ENCODE measurements around the gene B3GALT5. TPM values are rescaled to one million over a fixed set of nuclear protein-coding genes. Genes with fewer than 3 reads are reported as not detected.
"Not testable (repeated sequence)": the region's sequence is repeated elsewhere in the genome, so short reads cannot be mapped to it uniquely, and the experiment has no call there.

B3GALT5 gene
- total RNA-seq, 1 experiment from 2014 or later = not detected

DNA sequence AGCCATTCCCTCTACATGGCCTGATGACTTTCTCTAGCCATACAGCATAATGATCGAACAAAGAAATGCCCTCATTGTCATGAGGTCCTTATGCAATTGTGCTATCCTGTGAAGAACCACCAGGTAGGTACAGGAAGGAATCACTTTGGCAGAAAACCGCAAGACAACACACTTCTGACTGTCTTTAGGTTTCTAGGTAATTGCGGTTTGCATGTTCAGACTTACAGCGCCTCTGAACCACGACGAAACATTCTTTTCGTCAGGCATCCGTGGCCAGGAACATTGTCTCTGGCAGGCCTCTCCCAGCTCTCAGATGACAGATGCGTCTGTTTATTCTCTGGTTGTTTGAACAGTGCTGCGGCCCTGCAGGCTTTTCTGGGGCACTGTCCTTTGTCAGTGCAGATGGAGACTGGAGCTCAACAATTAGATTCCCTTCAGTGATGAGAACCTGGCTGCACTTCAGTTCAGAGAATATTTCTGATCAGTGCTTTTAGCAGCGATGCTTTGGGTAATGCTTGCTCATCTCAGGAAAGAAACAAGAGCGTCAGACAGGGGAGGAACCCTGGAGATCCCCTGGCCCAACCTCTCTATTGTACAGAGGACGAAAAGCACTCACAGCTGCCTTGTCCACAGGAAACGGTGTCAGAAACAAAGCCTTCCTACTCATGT is 63.4 kb downstream of the B3GALT5 start:
- in situ Hi-C loops (cut with HindIII; ENCODE audit: low sequenced_read_pairs) = no loop called here
- peak; percentile 6 for DNase-seq (ENCODE audit: low spot score)

- no peak for DNase-seq (ENCODE audit: low spot score)
- in situ Hi-C loops (cut with HindIII; ENCODE audit: low sequenced_read_pairs) = no loop called here
Measured at GRCh38 chr21:39680216-39680615, 67.5 kb downstream of the B3GALT5 start.

DNA sequence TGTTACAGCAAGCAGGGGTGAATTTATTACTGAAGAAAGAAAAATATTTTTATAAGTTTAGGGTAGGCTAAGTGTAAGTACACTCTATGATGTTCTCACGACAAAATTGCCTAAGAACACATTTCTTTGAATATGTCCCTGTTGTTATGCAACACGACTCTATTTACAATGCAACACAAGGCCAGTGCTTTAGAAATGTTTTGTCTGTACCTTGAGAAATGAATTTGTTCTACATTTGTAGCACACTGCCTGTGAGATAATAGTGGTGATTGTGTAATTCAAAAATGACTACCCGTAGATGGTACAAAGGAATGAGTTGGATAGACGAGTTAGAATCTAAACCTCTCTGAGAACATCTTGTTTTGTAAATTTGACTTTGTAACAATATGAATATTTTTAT is 68.5 kb downstream of the B3GALT5 start:
- DNase-seq (ENCODE audit: low spot score) = no peak
- in situ Hi-C loops (cut with HindIII; ENCODE audit: low sequenced_read_pairs) = no loop called here

GRCh38 chr21:39681845-39682244 is 69.1 kb downstream of the B3GALT5 start:
- DNase-seq (ENCODE audit: low spot score) = no peak
- in situ Hi-C loops (cut with HindIII; ENCODE audit: low sequenced_read_pairs) = no loop called here

DNA sequence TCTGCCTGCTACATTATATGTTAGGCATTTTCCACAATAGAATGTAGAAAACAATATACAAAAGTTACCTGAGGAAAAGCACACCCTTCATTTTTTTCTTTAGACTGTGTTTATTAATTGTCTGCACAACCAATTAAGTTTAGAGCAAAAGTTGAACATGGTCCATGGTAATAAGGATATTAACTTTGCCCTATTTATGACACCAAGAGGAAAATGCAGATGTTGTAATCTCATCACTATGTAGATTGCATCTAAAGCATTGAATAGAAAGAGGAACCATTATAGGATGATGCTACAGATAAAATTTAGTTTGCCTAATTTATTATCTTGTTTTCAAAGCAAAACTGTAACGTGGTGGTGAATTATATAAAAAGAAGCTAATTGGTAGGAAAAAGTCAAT is 72.5 kb downstream of the B3GALT5 start:
- no peak for DNase-seq (ENCODE audit: low spot score)
- in situ Hi-C loops (cut with HindIII; ENCODE audit: low sequenced_read_pairs) = no loop called here

GRCh38 chr21:39685991-39686390 is 73.3 kb downstream of the B3GALT5 start:
- in situ Hi-C loops (cut with HindIII; ENCODE audit: low sequenced_read_pairs) = no loop called here
- DNase-seq (ENCODE audit: low spot score) = no peak

DNA sequence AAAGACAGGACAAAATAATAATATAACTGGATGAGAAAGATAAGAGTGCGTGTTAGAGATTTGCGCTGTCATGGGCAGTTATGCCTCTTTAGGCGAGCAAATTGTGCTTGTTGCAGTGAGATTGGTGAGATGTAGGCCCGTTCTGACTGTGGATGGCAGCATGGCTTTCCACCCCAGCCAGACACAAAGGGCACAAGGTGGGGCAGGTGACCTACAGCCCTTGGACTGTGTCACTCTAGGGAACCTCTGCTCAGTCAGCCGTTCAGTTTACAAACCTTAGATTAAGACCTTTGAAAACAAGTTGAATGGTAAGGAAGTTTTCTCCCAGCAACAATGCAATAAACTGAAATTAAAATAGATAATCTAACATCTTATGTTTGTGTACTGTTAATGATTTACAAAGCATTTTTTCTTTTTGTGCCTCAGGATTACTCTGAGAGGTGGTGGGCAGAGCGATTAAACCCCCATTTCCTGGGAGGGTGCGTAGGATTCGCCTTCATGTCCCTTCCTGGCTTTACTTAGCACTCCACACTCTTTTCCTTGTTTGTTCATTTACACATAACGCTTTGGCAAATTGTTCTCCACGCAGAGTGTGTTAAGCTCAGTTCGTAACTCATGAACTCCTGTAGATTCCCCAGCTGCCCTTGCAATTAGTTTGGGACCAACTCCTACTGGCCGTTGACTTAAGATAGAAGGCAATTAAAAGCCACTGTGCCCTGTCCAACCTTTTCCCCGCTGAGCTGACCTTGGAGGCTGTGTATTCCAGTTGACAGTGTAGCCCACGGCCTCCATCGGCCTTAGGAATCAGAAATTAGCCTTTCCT is 74.1 kb downstream of the B3GALT5 start:
- DNase-seq (ENCODE audit: low spot score) = peak; percentile 1
- in situ Hi-C loops (cut with HindIII; ENCODE audit: low sequenced_read_pairs) = no loop called here

- in situ Hi-C loops (cut with HindIII; ENCODE audit: low sequenced_read_pairs) = no loop called here
Measured at GRCh38 chr21:39688010-39688409, 75.3 kb downstream of the B3GALT5 start.

GRCh38 chr21:39689860-39690259 is 77.1 kb downstream of the B3GALT5 start:
- in situ Hi-C loops (cut with HindIII; ENCODE audit: low sequenced_read_pairs); DNase-seq (ENCODE audit: low spot score): not testable (repeated sequence)

More at GRCh38 chr21:39688010-39688409, 75.3 kb downstream of the B3GALT5 start:
- DNase-seq (ENCODE audit: low spot score) = no peak

DNA sequence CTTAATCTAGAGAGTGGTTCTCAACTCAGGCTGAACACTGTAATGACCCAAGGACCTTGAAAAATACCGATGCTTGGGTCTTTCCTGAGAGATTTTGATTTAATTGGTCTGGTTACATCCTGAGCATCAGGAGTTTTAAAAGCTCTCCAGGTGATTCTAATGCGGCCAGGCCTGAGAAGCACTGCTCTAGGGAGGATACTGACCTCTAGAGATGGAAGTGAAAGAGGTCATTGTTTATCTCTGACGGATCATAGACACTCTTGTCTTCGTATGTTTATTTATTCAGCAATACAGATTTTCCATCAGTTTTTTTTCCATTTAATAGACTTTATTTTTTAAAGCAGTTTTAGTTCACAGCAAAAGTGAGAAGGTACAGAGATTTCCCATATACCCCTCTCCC is 77.7 kb downstream of the B3GALT5 start:
- no peak for DNase-seq (ENCODE audit: low spot score)
- in situ Hi-C loops (cut with HindIII; ENCODE audit: low sequenced_read_pairs) = no loop called here

DNA sequence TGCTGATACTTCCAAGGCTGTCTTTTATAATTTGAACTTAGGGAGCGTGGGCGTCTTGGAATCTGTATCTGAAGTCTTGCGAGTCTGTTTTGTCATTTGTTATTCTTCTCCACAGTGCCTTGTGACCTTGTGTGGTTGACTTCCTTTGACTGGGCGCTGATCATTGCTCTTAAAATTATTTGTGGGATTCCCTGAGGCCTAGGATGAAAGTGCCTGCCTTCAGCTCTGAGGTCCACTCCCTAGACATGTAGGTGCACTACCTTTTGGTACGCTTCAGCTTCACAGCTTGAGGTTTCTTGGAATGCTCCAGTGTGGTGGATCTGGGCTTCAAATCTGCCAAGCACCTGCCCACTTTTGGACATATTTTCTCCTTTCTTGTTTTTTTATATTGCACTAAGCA is 82.0 kb downstream of the B3GALT5 start:
- in situ Hi-C loops (cut with HindIII; ENCODE audit: low sequenced_read_pairs) = no loop called here
- no peak for DNase-seq (ENCODE audit: low spot score)

DNA sequence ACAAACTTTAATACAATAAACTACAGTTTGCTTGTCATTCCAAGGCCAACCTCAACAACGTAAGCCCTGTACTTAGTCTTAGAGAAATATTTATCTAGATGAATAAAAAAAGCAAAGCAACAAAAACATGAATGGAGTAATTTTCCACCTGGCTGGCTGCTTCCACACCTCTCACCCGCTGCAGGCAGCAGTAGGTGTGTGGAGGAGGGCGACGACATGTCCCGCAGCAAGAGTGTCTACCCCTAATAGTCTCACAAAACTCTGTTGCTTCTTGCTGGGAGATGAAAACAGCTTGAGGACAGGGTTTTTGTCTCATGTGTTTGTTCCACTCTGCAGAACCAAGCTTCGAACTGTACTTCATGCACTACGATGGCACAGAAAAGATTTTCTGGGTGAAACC is 83.5 kb downstream of the B3GALT5 start:
- in situ Hi-C loops (cut with HindIII; ENCODE audit: low sequenced_read_pairs) = no loop called here
- DNase-seq (ENCODE audit: low spot score) = no peak

DNA sequence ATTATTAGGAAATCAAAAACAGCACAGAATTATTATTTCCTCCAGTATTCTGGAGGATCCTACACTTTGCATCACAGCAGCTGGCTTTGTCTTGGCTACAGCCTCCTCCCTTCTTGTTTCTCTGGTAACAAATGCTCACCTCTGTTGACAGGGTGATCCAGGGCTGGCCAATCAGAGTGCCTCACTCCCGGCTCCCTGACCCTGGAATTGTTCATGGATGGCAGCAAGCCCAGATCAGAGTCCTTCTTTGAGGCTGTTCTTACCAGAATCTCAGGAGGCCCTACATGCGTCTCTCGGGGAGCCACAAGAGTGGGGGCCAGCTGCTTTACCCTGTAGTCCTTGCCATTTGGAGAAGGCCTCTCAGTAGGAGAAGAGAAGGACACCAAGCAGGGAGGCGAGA is 83.9 kb downstream of the B3GALT5 start:
- no peak for DNase-seq (ENCODE audit: low spot score)
- in situ Hi-C loops (cut with HindIII; ENCODE audit: low sequenced_read_pairs) = no loop called here

- in situ Hi-C loops (cut with HindIII; ENCODE audit: low sequenced_read_pairs) = no loop called here
- no peak for DNase-seq (ENCODE audit: low spot score)
Measured at GRCh38 chr21:39700318-39700717, 87.6 kb downstream of the B3GALT5 start.

- in situ Hi-C loops (cut with HindIII; ENCODE audit: low sequenced_read_pairs) = no loop called here
- no peak for DNase-seq (ENCODE audit: low spot score)
Measured at GRCh38 chr21:39703578-39703977, 90.8 kb downstream of the B3GALT5 start.

DNA sequence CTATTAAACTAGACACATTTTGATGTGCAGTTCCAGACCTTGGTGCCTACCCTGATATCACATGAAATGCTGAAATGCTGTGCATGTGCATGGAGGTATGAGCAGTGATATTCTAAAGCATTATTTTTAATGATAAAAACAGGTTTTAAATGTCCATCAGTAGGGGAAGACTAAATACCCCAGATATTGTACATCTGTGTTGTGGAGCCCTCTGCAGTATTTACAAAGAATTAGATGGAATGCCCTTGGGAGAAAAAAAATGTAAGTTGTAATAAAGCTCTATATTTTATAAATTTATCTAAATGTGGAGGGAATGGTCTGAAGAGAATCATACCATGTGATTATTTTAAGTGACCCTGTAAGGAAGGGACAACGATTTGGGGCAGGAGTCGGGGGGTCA is 93.1 kb downstream of the B3GALT5 start:
- no peak for DNase-seq (ENCODE audit: low spot score)
- in situ Hi-C loops (cut with HindIII; ENCODE audit: low sequenced_read_pairs) = no loop called here

DNA sequence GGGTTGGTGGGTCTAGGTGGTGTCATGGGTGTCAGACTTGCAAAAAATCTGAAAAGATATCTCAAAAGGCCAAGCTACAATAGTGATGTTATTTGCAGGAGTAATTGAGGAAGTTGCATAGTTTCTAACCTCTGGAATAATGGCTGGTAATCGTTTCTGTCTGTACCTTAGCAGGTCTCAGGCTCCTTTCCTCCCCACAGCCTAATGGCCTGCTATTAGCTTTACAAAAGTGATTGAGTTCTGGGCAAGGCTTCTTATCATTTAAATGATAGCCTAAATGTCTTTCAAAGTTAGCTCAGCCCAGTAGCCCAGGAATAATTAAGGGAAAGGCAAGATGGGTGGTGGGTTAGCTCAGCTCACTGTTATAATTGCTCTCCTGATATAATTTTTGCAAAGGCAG is 94.6 kb downstream of the B3GALT5 start:
- in situ Hi-C loops (cut with HindIII; ENCODE audit: low sequenced_read_pairs) = no loop called here
- no peak for DNase-seq (ENCODE audit: low spot score)

DNA sequence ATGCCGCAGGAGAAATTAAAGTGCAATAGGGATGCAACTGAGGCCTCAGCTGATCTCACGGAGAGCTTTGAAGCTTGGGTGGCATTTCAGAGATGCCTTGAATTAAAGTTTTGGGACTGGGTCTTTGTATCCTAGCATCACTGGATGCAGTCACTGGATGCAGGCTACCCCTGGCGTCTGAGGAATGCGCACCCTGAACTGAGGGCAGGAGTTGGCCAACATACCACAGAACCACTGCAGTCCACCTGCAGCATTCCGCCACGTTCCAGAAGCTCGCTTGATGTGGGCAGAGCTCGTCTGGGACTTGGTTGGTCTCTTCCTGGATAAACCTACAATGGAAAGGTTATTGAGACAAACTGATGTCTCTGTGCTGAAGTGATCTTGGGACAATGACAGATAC is 98.1 kb downstream of the B3GALT5 start:
- in situ Hi-C loops (cut with HindIII; ENCODE audit: low sequenced_read_pairs) = no loop called here
- no peak for DNase-seq (ENCODE audit: low spot score)

DNA sequence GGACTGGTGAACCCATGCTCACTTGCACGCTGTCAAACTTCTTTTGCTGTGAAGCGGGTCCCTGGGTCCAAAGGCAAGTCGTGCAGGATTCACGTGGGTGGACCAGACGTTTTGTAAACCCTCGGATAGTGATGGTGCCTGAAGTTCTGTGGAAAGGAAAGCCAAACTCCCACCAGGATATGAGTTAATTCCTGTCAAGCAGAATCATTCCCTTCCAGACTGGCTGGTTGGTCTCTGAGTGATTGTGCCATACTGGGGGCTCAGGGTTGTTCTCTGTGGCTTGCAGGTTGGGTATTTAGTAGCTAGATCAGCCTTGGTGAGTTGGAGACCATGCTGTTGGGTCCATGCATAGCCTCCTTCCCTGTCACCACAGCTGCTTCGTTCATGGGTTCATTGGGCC is 99.5 kb downstream of the B3GALT5 start:
- no peak for DNase-seq (ENCODE audit: low spot score)
- in situ Hi-C loops (cut with HindIII; ENCODE audit: low sequenced_read_pairs) = no loop called here

- in situ Hi-C loops (cut with HindIII; ENCODE audit: low sequenced_read_pairs) = no loop called here
- DNase-seq (ENCODE audit: low spot score) = no peak
Measured at GRCh38 chr21:39712976-39713375, 100.2 kb downstream of the B3GALT5 start.

DNA sequence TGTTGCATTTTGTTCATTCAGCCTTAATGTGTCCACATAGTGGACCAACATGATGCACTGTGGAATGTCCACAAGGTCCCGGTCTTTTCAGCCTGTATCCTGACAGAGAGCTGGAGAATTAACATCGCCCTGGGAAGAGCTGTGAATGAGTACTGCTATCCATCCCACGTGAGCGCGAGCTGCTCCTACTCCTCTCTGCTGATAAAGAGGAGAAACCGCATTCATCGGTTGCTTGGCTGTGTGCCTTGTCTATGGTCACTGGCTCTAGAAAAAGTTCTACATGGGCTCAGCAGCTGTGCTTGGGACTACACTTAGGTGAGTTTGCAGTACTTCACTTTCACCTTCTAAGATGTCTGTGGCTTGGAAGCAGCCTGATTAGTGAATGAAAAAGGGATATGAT is 101.2 kb downstream of the B3GALT5 start:
- in situ Hi-C loops (cut with HindIII; ENCODE audit: low sequenced_read_pairs) = no loop called here
- DNase-seq (ENCODE audit: low spot score) = no peak

Data from G401 (cell line).